Activated naive CD8-positive, alpha-beta T cell treated with anti-CD3 and anti-CD28 coated beads, Interleukin-2, amount 50 U/mL, for 24 hours (primary cell): ENCODE results near the gene PRAC1.

ENCODE experiments used
- ATAC-seq: fragments of 150-1000 bp; cut with Tn5 transposase; one replicate; pipeline ENCODE4 v1.10.0; 2021
- DNase-seq: peaks from one replicate; pipeline ENCODE4 v3.0.0; 2021
- H3K27ac Mint-ChIP-seq: one replicate; pipeline ENCODE4 v1.8.0; 2021; ENCODE audit warnings: mild to moderate bottlenecking, mixed read lengths
- H3K27me3 Mint-ChIP-seq: one replicate; pipeline ENCODE4 v1.8.0; 2021; ENCODE audit warnings: mixed read lengths
- H3K36me3 Mint-ChIP-seq: one replicate; pipeline ENCODE4 v1.8.0; 2021; ENCODE audit warnings: low read depth, mixed read lengths
- H3K4me1 Mint-ChIP-seq: one replicate; pipeline ENCODE4 v1.8.0; 2021; ENCODE audit warnings: mixed read lengths
- H3K4me3 Mint-ChIP-seq: one replicate; pipeline ENCODE4 v1.8.0; 2021; ENCODE audit warnings: mild to moderate bottlenecking, moderate library complexity, mixed read lengths
- H3K9me3 Mint-ChIP-seq: one replicate; pipeline ENCODE4 v1.8.0; 2021; ENCODE audit warnings: mixed read lengths

Gene PRAC1

DNA sequence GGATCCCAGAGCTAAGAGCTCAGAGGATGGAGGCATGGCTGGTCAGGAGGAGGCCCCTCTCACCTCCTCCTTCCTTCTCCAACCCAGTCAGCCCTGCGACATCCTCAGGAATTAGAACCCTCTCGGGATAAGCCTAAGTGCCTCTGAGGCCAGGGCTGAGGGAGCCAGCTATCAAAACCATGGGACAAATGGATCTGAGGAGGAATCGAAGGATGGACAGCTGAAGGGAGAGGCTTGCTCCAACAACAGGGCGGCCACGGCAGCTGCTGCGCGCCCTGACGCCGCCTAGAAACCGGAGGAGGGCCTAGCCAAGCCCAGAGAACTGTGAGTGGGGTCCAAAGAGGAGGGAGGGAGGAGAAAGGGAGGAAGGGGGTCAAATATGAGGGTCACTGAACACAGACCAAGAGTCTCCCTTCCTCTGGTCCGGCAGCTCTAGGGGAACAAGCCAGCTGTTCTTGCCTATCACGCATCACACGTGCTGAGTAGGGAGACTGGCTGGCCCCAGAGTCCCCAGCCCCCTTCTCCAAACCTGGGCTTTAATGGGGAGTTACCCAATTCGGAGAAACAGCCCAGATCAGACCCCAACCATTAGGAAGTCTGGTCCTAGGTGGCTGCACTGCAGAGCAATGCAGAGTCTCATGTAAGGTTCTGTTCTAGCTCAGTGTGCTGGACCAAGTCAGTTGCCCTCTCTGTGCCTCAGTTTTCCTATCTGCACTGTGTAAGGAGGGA, 12.2 kb upstream of the PRAC1 start:
- H3K4me3 Mint-ChIP-seq: no peak overlapping the region
- no peak for DNase-seq
- no peaks in the 10 kb centered on the region for H3K9me3 Mint-ChIP-seq
- H3K36me3 Mint-ChIP-seq: no peaks in the 10 kb centered on the region
- H3K27me3 Mint-ChIP-seq: peaks cover 94% of the 10 kb centered on the region
- H3K27ac Mint-ChIP-seq: no peak overlapping the region
- H3K4me1 Mint-ChIP-seq: peaks cover 21% of the 10 kb centered on the region
- no peak for ATAC-seq

DNA sequence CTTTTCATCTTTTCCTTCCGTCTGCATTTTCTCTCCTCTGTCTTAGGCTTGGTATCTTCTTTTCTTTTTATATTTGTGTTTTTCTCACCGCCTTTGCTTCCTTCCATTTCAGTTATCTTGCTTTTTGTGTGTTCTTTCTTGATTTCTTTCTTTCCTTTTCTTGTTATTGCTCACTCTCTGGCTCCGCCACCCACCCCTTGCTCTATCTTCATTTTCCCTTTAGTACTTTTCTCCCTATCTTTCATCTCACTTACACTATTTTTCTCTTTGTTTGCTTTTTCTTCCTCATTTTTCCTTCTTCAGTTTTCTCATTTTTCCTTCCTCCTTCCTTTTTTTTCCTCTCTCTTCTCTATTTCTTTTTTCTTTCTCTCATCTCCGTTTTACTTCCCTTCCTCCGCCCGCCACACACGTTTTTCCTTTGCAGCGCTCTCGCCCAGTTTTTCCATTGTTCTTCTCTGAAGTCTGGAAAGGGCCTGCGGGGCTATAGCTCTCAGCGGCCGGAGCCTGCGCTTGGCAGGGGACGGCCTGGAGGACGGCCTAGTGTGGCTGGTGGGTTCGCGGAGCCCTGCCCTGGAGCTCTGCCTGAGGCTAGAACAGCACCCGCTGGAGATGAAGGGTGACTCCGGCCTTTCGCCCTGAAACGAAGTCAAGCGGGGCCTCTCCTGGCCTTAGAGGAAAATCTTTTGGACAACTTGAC, 11.5 kb upstream of the PRAC1 start:
- Mint-ChIP-seq H3K4me3 (peak overlapping the region; percentile 29), H3K9me3 (no peaks in the 10 kb centered on the region), H3K27ac (peak overlapping the region; percentile 17), H3K27me3 (peaks cover 94% of the 10 kb centered on the region), H3K4me1 (peaks cover 16% of the 10 kb centered on the region), H3K36me3 (no peaks in the 10 kb centered on the region)
- ATAC-seq (no peak), DNase-seq (no peak)

DNA sequence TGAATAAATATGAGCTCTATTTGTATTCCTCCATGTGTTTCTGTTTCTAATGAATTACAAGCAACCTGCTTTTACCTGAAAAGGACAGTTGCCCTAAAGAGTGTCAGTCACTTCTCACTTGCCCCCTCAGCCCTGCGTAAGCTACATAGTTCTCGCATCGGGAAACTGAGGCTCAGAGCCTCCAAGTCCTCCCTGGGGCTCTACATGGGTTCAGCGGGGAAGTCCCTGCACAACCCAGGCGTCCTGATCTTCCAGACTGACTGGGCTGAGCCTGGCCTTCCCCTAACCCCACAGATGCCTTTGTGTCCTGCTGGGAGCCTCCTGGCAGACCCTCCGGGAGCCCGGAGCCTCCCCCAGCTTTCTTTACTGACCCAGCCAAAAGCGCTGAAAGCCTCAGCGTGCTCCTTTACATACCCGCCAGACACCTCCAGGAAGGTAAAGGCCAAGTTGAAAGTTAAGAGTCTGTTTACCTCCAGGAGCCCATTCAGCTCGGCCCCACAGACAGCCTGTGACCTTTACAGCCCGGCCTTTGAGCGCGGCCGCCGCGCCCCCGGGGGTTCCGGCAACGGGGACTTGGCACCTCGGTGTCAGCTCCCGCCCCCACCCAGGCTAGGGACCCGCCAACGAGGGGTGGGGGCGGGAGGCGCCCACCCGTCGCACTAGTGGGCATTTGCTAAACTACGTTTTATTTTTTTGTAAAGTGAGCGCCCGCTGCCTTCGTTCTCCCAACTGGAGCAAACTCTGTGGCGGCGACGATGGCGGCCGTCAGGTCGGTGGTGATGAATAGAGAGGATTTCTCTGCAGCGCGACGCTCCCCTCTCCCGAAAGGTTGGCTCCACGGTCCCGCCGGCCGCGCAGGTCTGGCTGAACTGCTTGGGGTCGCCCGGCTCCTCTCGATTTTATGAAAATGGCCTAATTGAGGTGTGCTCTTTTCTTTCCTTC, 10.6 kb upstream of the PRAC1 start:
- Mint-ChIP-seq H3K27me3 (peaks cover 95% of the 10 kb centered on the region), H3K4me3 (peak overlapping the region; percentile 29)

DNA sequence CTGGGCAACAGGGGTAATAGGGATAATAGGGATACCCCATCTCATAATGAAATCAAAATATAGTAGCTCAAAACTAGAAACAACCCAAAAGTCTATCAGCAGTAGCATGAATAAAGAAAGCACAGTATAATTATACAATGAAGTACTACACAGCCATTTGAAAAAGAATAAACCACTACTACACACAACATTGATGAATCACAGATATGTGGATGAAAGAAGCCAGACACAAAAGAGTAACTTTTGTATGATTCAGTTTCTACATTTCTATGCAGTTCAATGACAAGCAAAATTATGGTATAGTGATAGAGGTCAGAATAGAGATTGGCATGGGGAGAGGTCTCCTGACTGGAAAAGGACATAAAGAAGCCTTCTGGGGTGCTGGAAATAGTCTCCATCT, 9.0 kb upstream of the PRAC1 start:
- DNase-seq (no peak), ATAC-seq (no peak)
- Mint-ChIP-seq H3K9me3 (no peaks in the 10 kb centered on the region), H3K27ac (no peak overlapping the region), H3K4me1 (peaks cover 17% of the 10 kb centered on the region), H3K4me3 (no peak overlapping the region), H3K27me3 (peaks cover 95% of the 10 kb centered on the region), H3K36me3 (no peaks in the 10 kb centered on the region)

More for the DNA sequence above, 10.6 kb upstream of the PRAC1 start:
- Mint-ChIP-seq H3K4me1 (peaks cover 17% of the 10 kb centered on the region), H3K36me3 (no peaks in the 10 kb centered on the region), H3K9me3 (no peaks in the 10 kb centered on the region), H3K27ac (peak overlapping the region; percentile 17)
- no peak for DNase-seq
- no peak for ATAC-seq

DNA sequence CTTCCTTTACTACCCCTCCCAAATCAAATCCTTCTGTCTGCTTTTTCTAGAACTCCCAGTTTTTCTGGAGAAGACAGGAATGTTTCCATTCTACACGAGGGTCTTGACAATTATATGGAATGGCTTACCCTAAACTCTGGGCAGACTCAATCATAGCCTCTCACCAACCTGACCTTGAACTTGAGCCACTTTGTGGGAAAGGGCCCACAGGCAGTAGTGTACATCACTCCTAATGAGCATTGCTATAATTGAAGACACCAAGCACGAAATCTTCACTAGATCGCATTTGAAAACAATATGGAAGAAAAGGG, 7.9 kb upstream of the PRAC1 start:
- ATAC-seq (no peak), DNase-seq (no peak)
- Mint-ChIP-seq H3K27ac (no peak overlapping the region), H3K9me3 (no peaks in the 10 kb centered on the region), H3K4me1 (peaks cover 18% of the 10 kb centered on the region), H3K4me3 (no peak overlapping the region), H3K36me3 (no peaks in the 10 kb centered on the region), H3K27me3 (peaks cover 95% of the 10 kb centered on the region)

DNA sequence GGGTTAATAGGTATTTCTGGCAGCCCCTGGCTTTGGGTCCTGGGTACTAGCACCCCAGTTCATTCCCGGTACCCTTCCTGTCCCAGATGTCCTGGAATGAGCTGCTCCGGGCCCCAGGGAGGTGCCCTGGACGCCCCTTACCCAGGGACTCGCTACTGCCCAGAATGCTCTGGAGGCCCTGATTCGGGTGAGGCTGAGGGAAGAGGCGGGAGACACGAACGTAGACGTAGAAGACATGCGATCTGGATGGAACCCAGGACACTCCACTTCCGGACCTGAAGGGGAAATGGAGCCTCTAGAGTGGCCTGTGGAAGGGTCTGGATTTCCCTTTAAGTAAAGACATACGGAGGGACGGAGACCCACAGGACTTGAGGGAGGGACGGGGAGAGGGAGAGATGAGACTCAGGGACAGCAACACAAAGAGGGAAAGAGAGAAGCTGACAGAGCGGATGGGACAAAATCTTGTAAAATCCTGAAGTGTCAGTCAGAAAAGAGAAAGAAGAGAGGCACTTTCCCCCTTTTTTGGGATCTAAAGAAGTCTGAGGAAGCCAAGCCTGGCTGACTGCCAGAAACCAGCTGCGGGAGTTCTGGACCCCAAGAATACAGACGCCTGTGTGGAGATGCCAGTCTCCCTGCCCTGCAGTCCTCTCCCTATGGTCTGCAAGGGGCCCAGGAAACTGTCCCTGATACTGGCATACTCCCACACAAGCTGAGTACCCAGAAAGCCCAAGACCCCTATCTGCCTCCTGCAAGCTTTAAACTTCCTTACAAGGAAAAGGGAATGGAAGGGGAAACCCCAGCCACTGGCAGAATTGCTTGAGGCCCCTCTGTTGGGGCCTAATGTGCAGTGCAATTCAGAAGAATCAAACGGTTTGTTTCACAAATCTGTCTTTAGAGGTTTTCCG, 7.3 kb upstream of the PRAC1 start:
- ATAC-seq (no peak), DNase-seq (no peak)
- H3K27ac Mint-ChIP-seq: no peak overlapping the region
- H3K4me3 Mint-ChIP-seq: no peak overlapping the region
- H3K4me1 Mint-ChIP-seq: peaks cover 22% of the 10 kb centered on the region
- no peaks in the 10 kb centered on the region for H3K36me3 Mint-ChIP-seq
- H3K9me3 Mint-ChIP-seq: no peaks in the 10 kb centered on the region
- peaks cover 94% of the 10 kb centered on the region for H3K27me3 Mint-ChIP-seq

DNA sequence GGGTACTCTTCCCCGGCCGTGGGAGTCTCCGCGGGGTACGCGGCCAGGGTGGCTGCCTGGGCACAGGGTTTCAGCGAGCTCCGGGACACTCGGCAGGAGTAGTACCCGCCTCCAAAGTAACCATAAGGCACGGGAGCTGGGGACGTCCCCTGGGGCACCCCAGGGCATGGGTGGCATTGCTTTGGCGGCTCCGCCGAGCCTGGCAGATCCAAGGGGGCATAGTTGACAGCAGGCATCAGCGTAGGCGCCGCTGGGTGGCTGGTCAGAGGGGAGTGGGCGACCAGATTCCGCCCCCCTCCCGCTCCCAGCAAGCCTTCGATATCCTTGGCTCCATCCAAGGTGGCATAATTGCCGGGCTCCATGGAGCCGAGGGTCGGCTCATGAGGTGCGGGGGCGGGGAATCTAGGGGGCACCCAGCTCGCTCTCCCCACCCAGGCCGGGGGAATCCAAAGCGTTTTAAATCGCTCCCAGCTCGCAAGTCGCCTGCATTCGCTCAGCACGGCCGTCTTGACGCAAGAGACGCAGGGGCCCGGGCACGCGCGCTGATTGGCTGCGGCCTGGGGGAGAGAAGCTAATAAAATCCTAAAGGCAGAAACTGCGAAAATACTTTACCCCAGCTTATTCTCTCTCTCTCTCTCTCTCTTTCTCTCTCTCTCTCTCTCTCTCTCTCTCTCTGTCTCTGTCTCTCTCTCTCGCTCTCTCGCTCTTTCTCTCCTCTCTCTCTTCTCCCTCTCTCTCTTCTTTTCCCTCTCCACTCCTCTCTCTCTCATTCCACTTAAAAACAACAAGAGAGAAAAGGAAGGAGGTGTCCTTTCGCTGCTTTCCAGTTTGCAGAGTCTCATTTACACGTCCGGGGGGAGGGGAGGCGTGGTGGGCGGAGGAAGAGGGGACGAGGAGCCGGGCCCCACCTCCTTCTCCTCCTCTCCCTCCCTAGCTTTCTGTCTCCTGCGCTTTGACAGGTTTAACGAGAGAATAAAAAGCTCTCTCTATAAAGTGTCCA, 6.2 kb upstream of the PRAC1 start, which contains the start of gene HOXB13:
Gene HOXB13, minus strand, starts transcription at position 519 of the 1,000 bp plus-strand sequence. Its CDS starts 157 bp downstream, at position 362.
- peaks cover 94% of the 10 kb centered on the region for H3K27me3 Mint-ChIP-seq
- DNase-seq: peak; percentile 53
- no peak within 1 kb of the TSS for H3K27ac Mint-ChIP-seq
- peak within 1 kb of the TSS; percentile 57 for H3K4me3 Mint-ChIP-seq
- peaks cover 24% of the 10 kb centered on the region for H3K4me1 Mint-ChIP-seq
- no peaks in the 10 kb centered on the region for H3K9me3 Mint-ChIP-seq
- H3K36me3 Mint-ChIP-seq: no peaks in the 10 kb centered on the region
- ATAC-seq: no peak

DNA sequence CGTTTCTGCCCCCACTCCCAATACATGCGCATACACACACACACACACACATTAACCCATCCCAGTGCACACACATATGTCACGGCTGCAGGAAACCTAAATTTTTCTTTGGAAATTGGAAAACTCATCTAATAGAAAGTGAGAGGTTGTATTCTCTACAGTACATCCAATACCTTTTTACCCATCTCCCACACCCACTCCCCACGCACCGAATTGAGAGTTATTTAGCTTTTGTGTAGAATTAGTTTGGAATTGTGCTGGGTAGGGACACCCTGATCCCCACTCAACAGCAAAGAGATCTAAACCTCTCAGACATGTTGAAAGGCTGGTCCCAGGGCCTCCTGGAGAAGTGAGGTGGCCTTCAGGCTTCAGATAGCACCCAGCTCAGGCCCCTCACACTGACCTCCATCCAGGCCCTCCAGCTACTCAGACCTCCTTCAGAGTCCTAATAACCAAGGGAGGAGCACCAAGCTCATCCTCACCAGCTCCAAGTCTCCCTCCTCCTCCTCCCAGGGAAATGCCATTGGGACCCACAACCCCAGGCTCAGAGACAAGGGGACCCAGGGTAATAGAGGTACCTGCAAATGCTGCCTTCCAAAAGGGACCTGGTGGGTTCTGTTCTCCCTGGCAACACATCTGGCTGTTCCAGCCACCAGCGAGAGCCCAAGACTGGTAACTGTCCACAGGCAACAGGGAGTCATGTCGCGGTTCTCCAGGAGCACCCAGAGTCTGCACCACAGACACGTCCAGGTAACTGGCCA, 5.3 kb upstream of the PRAC1 start:
- Mint-ChIP-seq H3K4me1 (peaks cover 23% of the 10 kb centered on the region), H3K9me3 (no peaks in the 10 kb centered on the region), H3K27me3 (peaks cover 96% of the 10 kb centered on the region), H3K36me3 (no peaks in the 10 kb centered on the region), H3K27ac (no peak overlapping the region), H3K4me3 (no peak overlapping the region)
- no peak for ATAC-seq
- no peak for DNase-seq

DNA sequence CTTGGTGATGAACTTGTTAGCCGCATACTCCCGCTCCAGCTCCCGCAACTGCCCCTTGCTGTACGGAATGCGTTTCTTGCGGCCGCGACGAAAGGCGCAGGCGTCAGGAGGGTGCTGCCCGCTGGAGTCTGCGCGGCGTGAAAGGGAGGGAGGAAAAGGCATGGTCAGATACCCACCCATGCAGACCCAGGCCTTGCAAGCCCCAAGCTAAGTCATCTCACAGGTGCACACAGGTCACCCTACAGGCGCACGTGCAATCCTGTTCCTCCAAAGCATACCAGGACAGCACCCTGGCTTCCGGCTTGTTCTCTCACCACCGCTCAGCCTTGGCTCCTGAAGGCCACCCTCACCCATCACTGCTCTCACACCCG, 4.6 kb upstream of the PRAC1 start:
- no peak overlapping the region for H3K4me3 Mint-ChIP-seq
- DNase-seq: no peak
- ATAC-seq: no peak
- H3K27me3 Mint-ChIP-seq: peaks cover 96% of the 10 kb centered on the region
- no peaks in the 10 kb centered on the region for H3K9me3 Mint-ChIP-seq
- no peak overlapping the region for H3K27ac Mint-ChIP-seq
- peaks cover 22% of the 10 kb centered on the region for H3K4me1 Mint-ChIP-seq
- no peaks in the 10 kb centered on the region for H3K36me3 Mint-ChIP-seq

DNA sequence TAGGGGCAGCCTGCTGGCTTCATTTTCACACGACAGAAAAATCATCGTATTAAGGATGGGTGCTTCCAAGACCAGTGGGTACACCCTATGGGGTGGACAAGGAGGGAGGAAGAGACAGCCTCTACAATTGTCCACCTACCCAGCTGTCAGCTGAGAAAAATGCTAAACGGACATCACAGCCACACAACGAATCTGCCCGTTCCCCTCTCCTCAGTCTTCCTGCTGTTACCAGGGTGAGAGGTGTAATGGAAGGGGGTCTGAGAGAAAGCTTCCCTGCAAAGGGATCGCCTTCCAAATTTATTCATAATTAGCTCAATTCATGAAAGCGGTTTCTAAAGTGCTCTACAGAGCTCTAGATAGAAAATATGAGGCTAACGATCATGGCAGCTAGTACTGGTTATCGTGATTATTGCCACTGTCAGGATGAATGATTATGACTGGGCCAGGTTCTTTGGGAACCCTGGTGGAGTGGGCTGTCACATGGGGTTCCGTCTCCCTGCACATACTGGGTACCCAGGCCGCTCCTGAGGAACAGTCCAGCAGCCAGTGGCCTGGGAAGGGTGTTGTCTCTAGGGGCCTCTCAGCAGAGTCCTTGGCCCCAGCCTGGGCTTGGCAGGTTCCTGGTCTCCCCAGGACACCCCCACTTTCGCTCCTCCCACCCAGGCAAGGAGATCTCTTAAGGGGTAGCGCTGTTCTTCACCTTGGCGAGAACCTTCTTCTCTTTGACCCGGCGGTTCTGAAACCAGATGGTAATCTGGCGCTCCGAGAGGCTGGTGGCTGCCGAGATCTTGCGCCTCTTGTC, 4.0 kb upstream of the PRAC1 start:
- Mint-ChIP-seq H3K4me3 (no peak overlapping the region), H3K4me1 (peaks cover 22% of the 10 kb centered on the region), H3K9me3 (no peaks in the 10 kb centered on the region), H3K27ac (no peak overlapping the region), H3K36me3 (no peaks in the 10 kb centered on the region), H3K27me3 (peaks cover 93% of the 10 kb centered on the region)
- DNase-seq (no peak), ATAC-seq (no peak)

DNA sequence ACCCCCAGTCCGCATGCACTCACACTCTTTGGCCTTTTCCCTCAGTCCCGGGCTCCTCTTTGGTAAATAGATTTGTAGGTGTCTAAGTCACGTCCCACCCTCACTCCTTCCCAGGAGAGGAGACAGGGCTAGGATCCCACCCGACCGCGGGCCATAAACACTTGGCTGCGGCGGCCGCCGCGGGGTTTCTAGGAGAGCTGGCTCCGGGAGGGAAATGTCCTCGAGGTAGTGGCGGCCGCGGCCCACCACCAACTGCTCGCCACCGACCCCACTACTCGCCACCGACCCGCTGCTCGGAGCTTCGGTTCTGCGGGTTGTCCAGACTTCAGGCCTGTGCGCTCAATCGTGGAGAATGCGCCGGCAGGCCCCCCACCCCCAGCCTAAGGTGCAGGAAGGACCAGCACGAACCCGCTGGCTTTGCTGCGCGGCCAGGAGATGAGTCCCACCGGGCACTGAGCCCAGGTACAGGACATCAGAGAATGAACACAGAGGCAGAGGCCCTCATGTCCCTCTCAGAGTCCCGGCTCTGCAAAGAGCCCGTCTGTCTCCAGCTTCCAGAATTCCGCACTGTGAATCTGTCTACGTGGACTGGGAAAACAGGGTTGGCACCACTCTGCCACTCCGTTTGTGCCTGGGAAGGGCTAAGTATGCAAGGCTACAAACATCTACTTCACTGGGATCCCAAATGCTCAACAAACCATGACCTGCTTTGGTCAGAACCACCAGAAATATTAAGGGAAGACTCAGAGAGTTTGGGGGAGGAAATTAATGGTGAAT, 3.2 kb upstream of the PRAC1 start:
- Mint-ChIP-seq H3K9me3 (peaks cover under 1% of the 10 kb centered on the region), H3K36me3 (no peaks in the 10 kb centered on the region), H3K27ac (no peak overlapping the region), H3K4me1 (peaks cover 22% of the 10 kb centered on the region), H3K27me3 (peaks cover 94% of the 10 kb centered on the region), H3K4me3 (peak overlapping the region; percentile 6)
- ATAC-seq (no peak), DNase-seq (no peak)
